ENCODE measurements around the gene DAB2IP.

- TF ChIP-seq CTCF (IDR thresholded peaks at IDR 0.05; ENCODE audit: insufficient read depth, low read length, poor library complexity, severe bottlenecking) (no peak), EZH2phosphoT487 (conservative IDR thresholded peaks at IDR 0.05; ENCODE audit: low read length) (no peak)
These were observed 34.5 kb downstream of the DAB2IP start for GRCh38 chr9:121685795-121686377.
